DMS 273 (cell line): ENCODE data around the gene ULK2.
A peak's percentile ranks its signal among the peaks of the same experiment; 100 is the strongest.
"Not testable (repeated sequence)": the region's sequence is repeated elsewhere in the genome, so short reads cannot be mapped to it uniquely, and the experiment has no call there.

Experiments used
- DNase-seq: peaks from one replicate; lab custom pipeline; 2025; ENCODE audit not compliant: unreplicated experiment; lab: John Stamatoyannopoulos, UW

The ULK2 gene

DNA sequence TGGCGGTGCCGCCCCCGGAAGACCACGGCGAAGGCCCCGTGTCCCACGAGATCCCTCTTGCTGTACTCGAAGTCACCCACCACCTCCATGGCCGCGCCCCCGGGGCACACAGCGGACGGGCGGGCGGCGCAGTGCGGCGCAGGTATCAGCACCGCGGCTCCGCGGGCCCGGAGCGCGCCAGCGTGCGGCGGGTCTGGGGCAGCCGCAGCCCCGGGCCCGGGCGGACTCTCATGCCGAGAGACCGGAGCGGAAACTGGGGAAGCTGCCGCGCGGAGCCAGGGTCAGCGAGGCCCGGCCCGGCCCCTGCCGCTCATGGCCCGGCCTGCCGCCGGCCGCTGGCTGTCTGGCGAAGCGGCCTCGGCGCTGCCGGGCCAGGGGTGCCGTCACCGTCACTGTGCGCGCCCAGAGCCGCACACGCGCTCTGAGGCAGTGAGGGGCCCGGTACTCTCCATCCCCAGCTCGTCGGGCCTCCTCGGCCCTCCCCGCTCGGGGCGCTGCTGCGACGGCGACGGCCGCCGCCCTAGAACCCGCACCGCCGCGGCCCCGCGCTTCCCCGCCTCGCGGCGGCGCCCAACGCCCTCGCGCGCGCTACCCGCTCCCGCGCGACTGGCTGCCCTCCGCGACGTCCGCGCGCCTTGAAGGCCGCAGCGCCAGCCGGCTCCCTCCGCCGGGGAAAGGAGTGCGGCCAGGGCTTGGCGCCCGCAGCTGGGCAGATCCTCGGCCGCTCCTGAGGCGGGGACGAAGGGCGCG, at the start of gene ULK2:
Gene ULK2, minus strand, starts transcription at position 608 of the 750 bp plus-strand sequence. Its CDS starts 519 bp downstream, at position 89.
- DNase-seq, result peak; percentile 84

DNA sequence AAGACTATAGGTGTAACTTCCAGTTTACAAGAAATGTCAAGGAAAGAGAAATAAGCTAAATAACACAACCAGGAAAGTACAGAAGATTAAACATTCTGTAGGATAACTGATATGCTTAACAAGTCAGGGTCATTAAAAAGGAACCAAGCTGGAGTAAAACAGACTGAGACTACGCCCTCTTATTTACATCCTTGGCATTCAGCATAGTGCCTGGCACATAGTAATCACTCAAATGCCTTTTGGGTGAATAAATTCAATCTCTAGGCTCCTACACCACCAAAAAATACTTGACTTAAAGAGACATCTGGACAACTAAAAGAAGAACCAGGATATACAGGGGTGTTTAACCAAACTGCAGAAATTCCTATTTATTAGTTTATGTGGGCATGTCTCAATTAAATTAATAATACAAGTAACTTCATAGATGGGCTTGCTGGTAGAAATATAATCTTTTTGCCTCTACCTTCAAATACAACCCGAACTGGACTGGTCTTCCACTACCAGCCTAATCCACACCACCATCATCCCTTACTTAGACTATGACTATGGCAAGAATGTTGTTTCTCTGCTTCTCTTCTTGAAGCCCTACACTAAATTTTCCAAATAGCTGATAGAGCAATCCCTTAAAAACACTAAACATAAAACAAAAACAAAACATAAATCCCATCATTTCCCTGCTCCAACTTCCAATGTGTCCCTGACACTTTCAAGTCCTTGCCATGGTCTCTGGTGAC, 47.7 kb upstream of the ULK2 start:
- no peak for DNase-seq

DNA sequence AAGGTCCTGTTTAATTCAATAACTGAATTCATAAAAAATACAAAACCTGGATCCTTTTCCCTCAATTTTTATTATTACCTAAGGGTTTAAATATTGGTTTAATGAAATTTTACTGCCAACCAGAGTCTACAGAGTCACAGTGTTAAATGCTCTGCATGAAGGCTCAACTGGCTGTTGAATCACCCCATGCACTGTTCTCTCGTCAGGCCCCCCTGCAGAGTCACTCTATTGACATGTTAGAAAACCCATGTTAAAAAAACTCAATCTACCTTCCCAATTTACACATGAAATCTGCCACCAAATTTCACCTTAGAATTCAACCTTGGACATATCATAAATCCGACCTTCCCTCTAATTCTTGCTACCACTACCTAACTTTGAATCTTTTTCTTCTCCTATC, 43.3 kb upstream of the ULK2 start:
- DNase-seq, result no peak

DNA sequence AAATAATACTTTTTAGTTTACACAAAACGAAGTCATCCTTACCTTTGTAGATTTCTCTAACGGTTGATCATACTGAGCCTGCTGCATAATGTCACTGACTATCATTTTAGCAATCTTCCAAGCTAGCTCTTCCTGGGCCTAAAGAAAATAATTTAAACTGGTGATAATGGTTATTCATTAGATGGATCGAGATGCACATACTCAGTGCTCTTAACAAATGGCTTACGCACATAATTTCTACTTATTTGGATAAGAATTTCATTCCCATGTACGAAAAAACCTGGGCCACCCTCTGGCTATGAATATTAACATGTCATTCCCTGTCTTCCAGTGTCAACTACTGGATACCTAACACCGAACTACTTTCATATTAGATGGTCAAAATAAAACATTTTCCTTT, 41.4 kb upstream of the ULK2 start:
- DNase-seq, result no peak

DNA sequence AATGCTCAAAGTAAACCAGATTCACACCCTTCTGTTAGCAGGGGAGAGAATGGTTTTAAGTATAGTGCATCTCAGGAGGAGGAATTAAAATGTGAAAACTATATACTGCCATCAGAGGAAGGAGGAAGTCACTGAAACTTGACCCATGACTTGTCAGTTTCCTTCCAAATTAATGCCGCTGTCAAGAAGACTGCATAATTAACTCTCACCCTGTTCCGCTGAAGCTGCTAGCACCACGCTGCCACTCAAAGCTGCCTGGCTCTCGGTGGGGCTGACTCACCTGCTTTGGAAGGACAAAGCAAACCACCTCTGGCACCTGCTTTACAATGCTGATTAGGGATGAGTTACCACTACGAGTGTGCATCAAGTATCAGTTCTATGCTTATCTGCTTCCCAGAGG, 37.8 kb upstream of the ULK2 start:
- no peak for DNase-seq

DNA sequence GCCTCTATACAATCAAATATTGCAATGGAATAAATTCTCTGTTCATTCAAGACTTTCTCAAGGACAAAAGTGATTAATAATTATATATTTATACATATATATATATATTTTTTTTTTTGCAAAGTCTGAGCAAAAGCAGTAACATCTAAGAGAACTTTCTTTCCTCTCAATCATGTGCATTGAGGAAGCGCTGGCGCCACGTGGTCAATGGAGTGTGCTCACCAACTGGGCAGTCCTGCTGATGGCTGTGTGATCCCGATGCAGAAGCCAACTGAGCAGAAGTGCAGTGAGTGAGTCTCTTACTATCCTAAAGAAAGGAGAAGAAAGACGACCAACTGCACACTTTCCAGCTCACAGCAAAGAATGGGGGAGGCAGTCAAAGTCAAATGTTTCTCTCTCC, 37.2 kb upstream of the ULK2 start:
- DNase-seq, result no peak

DNA sequence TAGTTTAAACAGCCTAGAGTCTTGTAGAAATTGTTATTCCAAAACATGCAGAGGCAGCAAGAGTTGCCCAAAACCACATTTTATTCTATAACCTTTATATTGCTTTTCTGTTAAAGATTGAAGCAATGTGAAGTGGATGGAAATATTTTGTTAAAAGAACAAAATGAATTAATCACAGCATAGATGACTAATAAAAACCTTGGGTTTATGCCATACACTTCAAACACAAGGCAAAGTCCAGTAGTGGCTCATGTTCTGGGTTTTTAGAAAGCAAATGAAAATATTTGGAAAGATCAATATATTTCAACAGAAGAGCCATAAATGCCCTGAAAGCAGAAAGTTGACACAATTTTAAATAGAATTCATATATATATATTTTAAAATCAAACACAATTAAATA, 36.7 kb upstream of the ULK2 start:
- no peak for DNase-seq

DNA sequence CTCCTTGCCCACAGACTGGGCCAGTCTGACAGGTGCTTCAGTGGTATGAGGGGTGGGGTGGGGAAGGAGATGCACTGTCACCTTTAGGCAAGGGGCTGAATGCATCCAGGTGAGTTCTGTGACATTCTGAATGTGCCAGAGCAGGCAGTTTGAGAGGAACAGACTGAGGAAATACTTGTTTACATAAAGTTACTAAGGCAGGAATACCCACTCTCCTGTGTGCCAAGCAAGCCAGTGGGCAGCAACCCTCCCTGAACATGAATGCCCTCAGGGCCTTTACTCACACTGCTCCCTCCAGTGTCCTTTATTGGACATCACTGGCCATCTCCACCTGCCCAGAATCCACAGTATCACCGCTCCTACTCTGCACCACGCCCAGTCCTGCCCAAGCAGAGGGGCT, 33.1 kb upstream of the ULK2 start:
- no peak for DNase-seq

DNA sequence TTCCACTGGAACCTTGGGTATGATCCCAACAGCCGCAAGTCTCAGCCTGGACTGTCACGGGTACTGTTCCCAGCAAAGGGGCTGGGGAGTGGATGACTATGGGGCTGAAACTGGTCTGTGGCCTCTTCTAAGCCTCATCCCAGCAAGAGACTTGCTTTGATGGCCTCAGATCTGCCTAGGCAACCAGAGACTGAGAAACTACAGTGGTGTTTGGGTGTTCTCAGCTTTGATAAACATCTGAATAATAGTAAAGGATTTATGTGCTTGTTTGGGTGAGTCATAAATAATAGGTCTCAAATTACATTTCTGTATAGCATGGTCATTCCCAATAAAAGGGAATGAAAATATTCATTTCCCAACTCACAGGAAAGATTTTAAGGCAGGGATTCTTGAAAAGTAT, 30.2 kb upstream of the ULK2 start:
- peak; percentile 8 for DNase-seq

DNA sequence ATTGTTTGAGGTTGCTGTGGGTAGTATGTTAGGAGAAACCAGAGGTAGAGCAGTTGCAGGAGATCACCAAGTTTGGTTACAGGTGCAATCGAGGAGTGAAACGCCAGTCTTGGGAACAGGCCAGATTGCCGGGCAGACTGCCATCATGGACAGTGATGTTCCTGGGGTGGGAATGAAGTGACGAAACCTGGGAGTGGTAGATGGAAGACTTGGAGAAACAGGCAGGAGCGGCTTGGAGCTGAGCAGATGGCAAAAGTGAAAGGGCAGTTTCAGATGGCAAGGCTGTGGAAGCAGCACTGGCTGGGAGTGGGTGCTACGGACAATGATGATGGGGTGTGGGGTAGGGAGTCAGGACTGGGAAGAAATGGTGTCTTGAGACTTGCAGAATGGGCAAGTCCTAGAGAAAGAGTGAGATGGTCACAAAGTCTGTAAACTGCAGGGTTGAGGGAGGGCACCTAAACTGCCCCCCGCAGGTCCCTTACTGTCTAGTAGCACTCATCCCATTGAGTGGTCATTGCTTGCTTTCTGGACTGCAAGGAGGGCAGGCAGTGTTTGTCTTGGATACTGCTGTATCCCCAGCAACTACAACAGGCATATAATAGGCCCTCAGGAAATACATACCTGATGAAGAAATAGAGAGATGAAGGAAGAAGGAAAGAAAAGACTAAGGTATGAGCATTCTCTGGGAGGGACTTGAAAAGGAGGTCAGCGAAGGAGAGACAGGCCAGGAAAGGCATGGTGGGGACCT, 29.5 kb upstream of the ULK2 start:
- peak; percentile 71 for DNase-seq

DNA sequence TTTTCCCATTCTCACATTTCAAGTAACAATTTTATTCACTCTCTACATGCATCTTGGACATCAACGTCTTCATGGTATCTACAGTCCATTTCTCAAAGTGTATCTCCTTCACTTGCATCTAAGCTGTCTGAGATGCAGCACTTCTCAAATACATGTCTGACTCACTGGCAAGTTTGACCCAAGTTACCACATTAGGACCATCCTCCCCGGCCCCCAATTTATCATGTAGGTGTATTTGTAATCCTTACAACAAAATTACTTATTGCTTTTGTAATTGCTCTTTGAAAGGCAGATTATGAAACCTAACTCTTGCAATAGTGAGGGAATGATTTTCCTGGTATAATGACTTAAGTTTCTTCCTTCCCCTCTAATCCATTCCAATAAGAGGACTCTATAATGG, 28.9 kb upstream of the ULK2 start:
- DNase-seq, result no peak

DNA sequence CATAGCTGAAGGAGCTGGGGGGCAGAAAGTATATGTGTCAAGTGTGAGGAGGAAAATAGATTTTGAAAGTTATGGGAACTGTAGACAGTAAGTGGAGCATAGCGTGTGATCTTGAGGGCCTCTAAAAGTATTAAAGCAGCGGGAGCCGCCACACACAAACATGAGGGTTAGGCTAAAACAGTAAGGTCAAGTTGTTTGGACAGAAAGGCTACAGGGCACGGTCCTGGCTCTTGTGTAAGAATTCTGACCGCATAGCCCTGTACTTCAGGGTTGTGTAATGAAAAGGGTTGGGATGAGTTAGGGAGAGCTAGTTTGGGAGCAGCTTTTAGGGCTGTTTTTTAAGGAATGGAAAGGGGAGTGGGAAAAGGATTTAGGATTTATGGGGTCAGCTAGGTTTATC, 22.8 kb upstream of the ULK2 start:
- DNase-seq, result not testable (repeated sequence)

DNA sequence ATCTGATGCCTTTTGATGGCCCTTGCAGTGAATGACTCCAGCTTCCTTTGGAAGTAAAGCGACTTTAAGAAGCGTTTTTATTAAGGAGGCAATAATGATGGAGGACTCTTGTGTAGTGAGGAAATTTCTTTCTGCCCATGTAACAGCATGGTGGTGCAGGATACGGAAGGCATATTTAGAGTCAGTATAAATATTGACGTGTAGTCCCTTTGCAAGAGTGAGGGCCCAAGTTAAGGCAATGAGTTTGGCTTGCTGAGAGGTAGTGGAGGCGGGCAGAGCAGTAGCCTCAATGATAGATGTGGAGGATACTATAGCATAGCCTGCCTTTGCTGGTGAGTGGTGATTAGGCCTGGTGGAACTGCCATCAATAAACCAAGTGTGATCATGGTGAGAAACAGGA, 22.3 kb upstream of the ULK2 start:
- not testable (repeated sequence) for DNase-seq

DNA sequence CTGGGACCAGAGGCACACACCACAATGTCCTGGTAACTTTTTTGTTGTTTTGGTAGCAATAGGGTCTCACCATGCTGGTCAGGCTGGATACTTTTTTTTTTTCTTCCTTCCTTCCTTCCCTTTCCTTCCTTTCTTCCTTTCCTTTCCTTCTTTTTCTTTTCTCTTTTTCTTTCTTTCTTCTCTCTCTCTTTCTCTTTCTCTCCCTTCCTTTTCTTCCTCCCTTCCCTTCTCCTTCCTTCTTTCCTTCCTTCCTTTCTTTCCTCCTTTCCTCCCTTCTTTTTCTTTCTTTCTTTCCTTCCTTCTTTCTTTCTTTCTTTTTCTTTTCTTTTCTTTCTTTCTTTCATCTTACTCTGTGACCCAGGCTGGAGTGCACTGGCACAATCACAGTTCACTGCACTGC, 18.4 kb upstream of the ULK2 start:
- DNase-seq, result no peak

DNA sequence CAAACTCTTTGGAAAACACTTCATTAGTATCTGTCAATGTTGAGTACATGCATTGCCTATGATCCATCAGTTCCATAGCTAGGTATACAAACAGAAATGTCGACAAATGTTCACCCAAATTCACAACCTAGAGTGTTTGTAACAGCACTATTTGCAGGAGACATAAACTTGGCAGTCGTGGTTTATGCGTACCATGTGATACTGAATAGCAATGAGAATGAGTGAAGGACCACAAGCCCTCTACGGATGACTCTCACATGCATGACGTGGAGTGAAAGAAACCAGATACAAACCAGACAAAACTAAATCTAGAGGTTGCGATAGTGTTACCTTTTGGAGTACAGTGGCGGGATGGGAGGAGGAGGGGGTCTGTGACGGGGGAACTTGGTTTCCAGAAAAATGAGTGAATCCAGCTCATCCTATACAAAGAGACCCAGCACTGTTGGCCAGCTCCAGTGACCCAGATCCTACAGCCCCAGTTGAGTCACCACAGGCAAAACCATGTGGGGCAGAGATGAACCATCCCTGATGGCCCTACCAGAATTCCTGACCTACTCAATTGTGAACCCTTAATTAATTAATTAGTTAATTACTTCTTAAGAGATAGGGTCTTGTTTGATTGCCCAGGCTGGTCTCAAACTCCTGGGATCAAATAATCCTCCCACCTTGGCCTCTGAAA, 15.9 kb upstream of the ULK2 start:
- DNase-seq, result no peak

DNA sequence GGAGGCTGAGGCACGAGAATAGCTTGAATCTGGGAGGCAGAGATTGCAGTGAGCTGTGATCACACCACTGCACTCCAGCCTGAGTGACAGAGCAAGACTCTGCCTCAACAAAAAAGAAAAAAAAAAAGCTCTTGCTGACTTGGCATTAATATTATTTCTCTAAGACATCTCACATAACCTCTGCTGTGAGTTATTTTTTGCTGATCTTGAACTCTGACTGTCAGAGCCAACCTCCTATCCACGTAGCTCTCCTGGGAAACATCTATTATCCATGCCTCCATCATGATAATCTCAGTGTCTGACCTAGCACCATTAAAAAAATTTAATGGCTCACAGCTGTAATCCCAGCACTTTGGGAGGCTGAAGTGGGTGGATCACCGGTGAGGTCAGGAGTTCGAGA, 12.7 kb upstream of the ULK2 start:
- no peak for DNase-seq

DNA sequence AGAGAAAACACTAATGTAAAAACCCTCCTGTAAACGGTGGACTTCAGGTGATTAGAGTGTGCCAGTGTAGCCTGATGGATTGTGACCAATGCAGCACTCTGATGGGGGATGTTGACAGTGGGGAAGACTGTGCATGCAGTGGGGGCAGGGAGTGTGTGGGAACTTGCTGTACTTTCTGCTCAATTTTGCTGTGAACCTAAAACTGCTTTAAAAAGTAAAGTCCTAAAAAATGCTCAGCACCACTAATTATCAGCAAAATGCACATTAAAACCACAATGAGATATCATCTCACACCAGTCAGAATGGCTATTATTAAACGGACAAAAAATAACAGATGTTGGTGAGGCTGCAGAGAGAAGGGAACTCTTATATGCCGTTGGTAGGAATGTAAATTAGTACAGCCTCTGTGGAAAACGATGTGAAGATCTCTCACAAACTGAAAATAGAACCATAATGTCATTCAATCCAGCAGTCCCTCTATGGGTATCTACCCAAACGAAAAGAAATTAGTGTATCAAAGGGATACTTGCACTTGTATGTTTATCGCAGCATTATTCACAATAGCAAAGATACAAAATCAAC, 9.7 kb upstream of the ULK2 start:
- DNase-seq, result no peak

DNA sequence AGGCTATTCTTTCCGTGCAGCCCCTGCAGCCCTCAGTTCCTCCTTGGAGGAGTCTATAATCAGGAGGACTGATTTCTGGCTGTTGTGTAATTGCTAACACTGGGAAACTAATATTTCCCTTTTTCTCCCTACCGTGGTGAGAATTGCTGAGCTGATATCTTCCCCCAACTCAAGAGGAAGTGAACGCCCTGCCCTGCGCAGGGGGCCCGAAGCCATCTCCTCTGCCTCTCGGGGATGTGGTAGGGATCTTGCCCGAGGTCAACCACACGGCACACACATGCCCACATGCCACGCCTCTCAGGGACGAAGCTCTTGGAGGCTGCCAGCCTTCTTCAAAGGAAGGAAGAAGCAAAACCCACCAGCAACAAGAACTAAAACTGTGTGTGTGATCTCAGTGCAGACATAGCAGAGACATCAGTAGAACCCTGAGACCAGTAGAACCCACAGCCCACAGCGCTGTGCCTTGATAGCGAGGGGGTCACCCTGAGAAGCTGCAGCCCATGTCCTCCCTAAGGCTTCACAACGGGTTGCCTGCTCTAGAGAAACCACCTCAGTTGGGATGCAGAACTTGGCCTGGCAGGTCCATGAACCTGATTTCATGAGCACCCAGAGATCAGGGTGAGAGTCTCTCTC, 8.9 kb upstream of the ULK2 start:
- no peak for DNase-seq

DNA sequence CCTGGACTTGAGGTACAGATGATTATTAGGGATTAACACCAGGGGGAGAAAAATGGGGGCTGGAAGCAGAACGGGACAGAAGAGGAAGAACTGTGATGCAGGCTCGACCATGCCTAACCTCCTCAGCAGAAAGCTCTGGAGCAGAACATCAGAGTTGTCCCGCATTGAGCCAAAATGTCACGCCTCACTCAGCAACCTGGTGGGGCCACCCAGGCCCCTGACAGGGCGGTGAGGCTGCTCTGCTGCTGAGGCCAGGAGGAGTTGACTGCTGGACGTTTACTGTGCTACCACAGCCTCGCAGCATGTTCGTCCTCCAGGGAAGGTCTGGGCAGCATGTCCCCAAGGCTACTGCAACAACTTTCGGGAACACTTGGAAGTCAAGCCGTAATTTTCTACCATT, 6.5 kb upstream of the ULK2 start:
- no peak for DNase-seq

DNA sequence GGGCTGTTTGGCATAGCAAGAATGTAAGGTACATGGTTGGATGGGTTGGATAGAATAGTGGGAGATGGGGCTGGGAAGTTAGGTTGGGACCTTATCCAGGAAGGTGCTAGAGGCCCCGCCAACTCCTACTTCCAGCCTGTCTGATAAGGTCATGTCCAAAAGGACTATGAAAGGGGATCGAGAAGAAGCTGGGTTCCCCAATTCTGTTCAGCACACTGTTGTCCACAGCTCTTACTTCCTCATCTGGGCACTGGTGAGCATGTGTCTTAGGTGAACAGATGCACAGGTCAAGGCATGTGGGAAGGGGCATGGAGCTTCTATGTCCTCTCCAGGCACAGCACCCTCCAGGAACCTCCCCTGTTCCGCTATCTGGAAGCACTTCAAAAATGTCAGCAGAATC, 5.6 kb upstream of the ULK2 start:
- DNase-seq, result no peak

DNA sequence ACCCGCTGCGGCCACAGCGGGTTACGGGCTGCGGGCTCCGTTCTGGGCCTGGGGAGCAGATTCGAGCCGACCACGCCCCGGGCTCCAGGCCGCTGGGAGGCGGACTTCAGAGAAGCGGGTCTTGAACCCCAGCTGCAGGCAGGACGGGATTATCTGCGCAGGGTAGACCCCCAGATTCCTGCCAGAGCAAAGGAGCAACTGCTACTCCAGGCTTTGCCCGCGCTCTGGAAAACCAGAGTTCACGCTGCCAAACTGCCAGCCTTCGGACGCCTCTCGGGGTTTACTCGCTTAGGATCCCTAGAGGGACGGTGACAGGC, 301 bp upstream of the ULK2 start:
- DNase-seq, result no peak
